ENCODE results near the gene F10. TPM values are rescaled to one million over a fixed set of nuclear protein-coding genes. Genes with fewer than 3 reads are reported as not detected.

F10 gene
- total RNA-seq, result 10 to 100 TPM; 18.7 to 32.4 TPM
- polyA plus RNA-seq (2013, experiment 1 of 2), result 15.5 TPM
- polyA plus RNA-seq (2013, experiment 2 of 2), result 18.2 TPM
- long read RNA-seq, experiment 1, partial matches to known transcripts, result 5 of 16 reads
- long read RNA-seq, experiment 1, other reads (novel, unspliced or antisense), result 7 of 16 reads
- long read RNA-seq, experiment 2, transcript F10-201 (8 exons, 1,509 nt), result minor isoform, 6 of 111 reads
- long read RNA-seq, experiment 2, transcript F10-202 (8 exons, 1,517 nt), result major isoform, 64 of 111 reads
- long read RNA-seq, experiment 2, partial matches to known transcripts, result 14 of 111 reads
- long read RNA-seq, experiment 2, other reads (novel, unspliced or antisense), result 21 of 111 reads
- long read RNA-seq, experiment 3, transcript F10-202 (8 exons, 1,517 nt), result major isoform, 64 of 87 reads
- long read RNA-seq, experiment 3, transcript F10-206 (3 exons, 564 nt), result minor isoform, 5 of 87 reads
- long read RNA-seq, experiment 3, partial matches to known transcripts, result 8 of 87 reads
- long read RNA-seq, experiment 3, other reads (novel, unspliced or antisense), result 4 of 87 reads
- long read RNA-seq, experiment 4, transcript F10-201 (8 exons, 1,509 nt), result minor isoform, 12 of 105 reads
- long read RNA-seq, experiment 4, transcript F10-202 (8 exons, 1,517 nt), result major isoform, 71 of 105 reads
- long read RNA-seq, experiment 4, partial matches to known transcripts, result 15 of 105 reads
- long read RNA-seq, experiment 4, other reads (novel, unspliced or antisense), result 4 of 105 reads

- Histone ChIP-seq H3K36me3 (ENCODE audit: control insufficient read depth, insufficient read depth, low read length) (no peaks in the 10 kb centered on the region), H3K27me3 (ENCODE audit: control insufficient read depth, insufficient read depth, low read length, poor library complexity, severe bottlenecking) (peaks cover 7% of the 10 kb centered on the region), H3K9me3 (ENCODE audit: control insufficient read depth, low read length) (no peaks in the 10 kb centered on the region), H3K4me1 (ENCODE audit: control insufficient read depth, insufficient read depth, low read length) (peaks cover 8% of the 10 kb centered on the region), H3K4me3 (ENCODE audit: low read length) (peak within 1 kb of the TSS; percentile 57), H3K9ac (ENCODE audit: extremely low read depth, low read length, poor library complexity, severe bottlenecking) (no peak within 1 kb of the TSS), H3K27ac (ENCODE audit: low read depth, low read length) (peak within 1 kb of the TSS; percentile 3)
- peaks cover 12% of the 10 kb centered on the region for H3K4me1 Mint-ChIP-seq
- peaks cover 4% of the 10 kb centered on the region for H3K36me3 Mint-ChIP-seq (ENCODE audit: low read depth)
- peak within 1 kb of the TSS; percentile 39 for H3K4me3 Mint-ChIP-seq
- TF ChIP-seq, protein P1, sequence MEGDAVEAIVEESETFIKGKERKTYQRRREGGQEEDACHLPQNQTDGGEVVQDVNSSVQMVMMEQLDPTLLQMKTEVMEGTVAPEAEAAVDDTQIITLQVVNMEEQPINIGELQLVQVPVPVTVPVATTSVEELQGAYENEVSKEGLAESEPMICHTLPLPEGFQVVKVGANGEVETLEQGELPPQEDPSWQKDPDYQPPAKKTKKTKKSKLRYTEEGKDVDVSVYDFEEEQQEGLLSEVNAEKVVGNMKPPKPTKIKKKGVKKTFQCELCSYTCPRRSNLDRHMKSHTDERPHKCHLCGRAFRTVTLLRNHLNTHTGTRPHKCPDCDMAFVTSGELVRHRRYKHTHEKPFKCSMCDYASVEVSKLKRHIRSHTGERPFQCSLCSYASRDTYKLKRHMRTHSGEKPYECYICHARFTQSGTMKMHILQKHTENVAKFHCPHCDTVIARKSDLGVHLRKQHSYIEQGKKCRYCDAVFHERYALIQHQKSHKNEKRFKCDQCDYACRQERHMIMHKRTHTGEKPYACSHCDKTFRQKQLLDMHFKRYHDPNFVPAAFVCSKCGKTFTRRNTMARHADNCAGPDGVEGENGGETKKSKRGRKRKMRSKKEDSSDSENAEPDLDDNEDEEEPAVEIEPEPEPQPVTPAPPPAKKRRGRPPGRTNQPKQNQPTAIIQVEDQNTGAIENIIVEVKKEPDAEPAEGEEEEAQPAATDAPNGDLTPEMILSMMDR (conservative IDR thresholded peaks at IDR 0.05), result peak; percentile 53
- peaks cover 6% of the 10 kb centered on the region for H3K27me3 Mint-ChIP-seq (ENCODE audit: insufficient read depth)
- no peaks in the 10 kb centered on the region for H3K9me3 Mint-ChIP-seq
- peak within 1 kb of the TSS; percentile 74 for H3K27ac Mint-ChIP-seq
- 44 to 57% methylated on average over 10 to 23 of the region's 23 CpGs for WGBS, 2 experiments (ENCODE audit: insufficient coverage in 1 of 2, insufficient read length in 1 of 2)
- DNase-seq, result peak; percentile 93
Observed at GRCh38 chr13:113122550-113123225, at the start of gene F10. TSS of gene F10 (plus strand) at chr13:113122799. CDS start at chr13:113122856, 57 bp downstream.

DNA sequence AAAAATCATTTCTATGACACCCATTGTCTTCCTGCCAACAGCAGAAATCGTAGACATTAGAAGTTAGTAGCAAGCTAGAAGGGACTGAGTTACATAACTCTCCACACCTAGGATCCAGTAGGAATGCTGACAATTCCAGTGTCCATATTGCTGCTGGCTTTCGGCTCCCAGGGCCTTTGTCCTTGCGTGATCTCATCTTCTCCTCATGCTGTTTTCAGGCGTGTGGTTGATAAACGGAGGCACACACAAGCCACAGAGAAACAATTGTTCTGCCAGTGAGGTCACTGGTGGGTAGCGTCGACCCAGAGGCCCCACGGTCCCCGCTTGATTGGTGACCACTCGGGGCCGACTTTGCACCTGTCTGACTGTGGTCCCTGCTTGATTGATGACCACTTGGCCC, 48.7 kb upstream of the F10 start:
- TF ChIP-seq, protein P1 (conservative IDR thresholded peaks at IDR 0.05), result no peak
- Mint-ChIP-seq H3K27ac (no peak overlapping the region), H3K27me3 (ENCODE audit: insufficient read depth) (no peaks in the 10 kb centered on the region), H3K4me3 (no peak overlapping the region), H3K9me3 (peaks cover 3% of the 10 kb centered on the region), H3K4me1 (peaks cover 11% of the 10 kb centered on the region), H3K36me3 (ENCODE audit: low read depth) (peaks cover 38% of the 10 kb centered on the region)
- WGBS, 2 experiments (ENCODE audit: insufficient coverage in 1 of 2, insufficient read length in 1 of 2), result 83 to 89% methylated on average over 6 to 11 of the region's 11 CpGs
- no peak overlapping the region for H3K27ac ChIP-seq (ENCODE audit: low read depth, low read length)
- peaks cover 6% of the 10 kb centered on the region for H3K9me3 ChIP-seq (ENCODE audit: control insufficient read depth, low read length)
- H3K36me3 ChIP-seq (ENCODE audit: control insufficient read depth, insufficient read depth, low read length), result no peaks in the 10 kb centered on the region
- H3K4me1 ChIP-seq (ENCODE audit: control insufficient read depth, insufficient read depth, low read length), result no peaks in the 10 kb centered on the region
- H3K27me3 ChIP-seq (ENCODE audit: control insufficient read depth, insufficient read depth, low read length, poor library complexity, severe bottlenecking), result no peaks in the 10 kb centered on the region
- no peak overlapping the region for H3K4me3 ChIP-seq (ENCODE audit: low read length)
- no peak overlapping the region for H3K9ac ChIP-seq (ENCODE audit: extremely low read depth, low read length, poor library complexity, severe bottlenecking)
- no peak for DNase-seq

GRCh38 chr13:113074401-113074800, 48.2 kb upstream of the F10 start:
- peaks cover 3% of the 10 kb centered on the region for H3K9me3 Mint-ChIP-seq
- H3K27me3 Mint-ChIP-seq (ENCODE audit: insufficient read depth), result no peaks in the 10 kb centered on the region
- H3K9me3 ChIP-seq (ENCODE audit: control insufficient read depth, low read length), result peaks cover 6% of the 10 kb centered on the region
- H3K27me3 ChIP-seq (ENCODE audit: control insufficient read depth, insufficient read depth, low read length, poor library complexity, severe bottlenecking), result no peaks in the 10 kb centered on the region
- TF ChIP-seq, protein P1 (conservative IDR thresholded peaks at IDR 0.05), result no peak
- H3K4me1 ChIP-seq (ENCODE audit: control insufficient read depth, insufficient read depth, low read length), result no peaks in the 10 kb centered on the region
- no peak overlapping the region for H3K4me3 ChIP-seq (ENCODE audit: low read length)
- H3K9ac ChIP-seq (ENCODE audit: extremely low read depth, low read length, poor library complexity, severe bottlenecking), result no peak overlapping the region
- no peak overlapping the region for H3K27ac Mint-ChIP-seq
- WGBS, 2 experiments (ENCODE audit: insufficient coverage in 1 of 2, insufficient read length in 1 of 2), result 94 to 98% methylated on average over 6 to 18 of the region's 18 CpGs
- H3K4me1 Mint-ChIP-seq, result peaks cover 11% of the 10 kb centered on the region
- no peak for DNase-seq
- H3K36me3 ChIP-seq (ENCODE audit: control insufficient read depth, insufficient read depth, low read length), result no peaks in the 10 kb centered on the region
- H3K4me3 Mint-ChIP-seq, result no peak overlapping the region
- H3K27ac ChIP-seq (ENCODE audit: low read depth, low read length), result no peak overlapping the region
- peaks cover 38% of the 10 kb centered on the region for H3K36me3 Mint-ChIP-seq (ENCODE audit: low read depth)
